Esophagus (tissue), 2 donors: ENCODE data around the gene PECR. TPM values are rescaled to one million over a fixed set of nuclear protein-coding genes. Genes with fewer than 3 reads are reported as not detected.

ENCODE experiments used
- H3K27ac ChIP-seq, 2 donors: one replicate each; pipeline ENCODE4 v1.5.1; 2013; ENCODE audit warnings: low read depth in 2 of 2, mild to moderate bottlenecking in 2 of 2, inconsistent platforms in 1 of 2, low read length in 1 of 2, moderate library complexity in 1 of 2
- H3K27me3 ChIP-seq, 2 donors: one replicate each; pipeline ENCODE4 v1.6.1; 2013; ENCODE audit warnings: low read length in 2 of 2, control low read depth in 1 of 2, mild to moderate bottlenecking in 1 of 2; ENCODE audit not compliant: insufficient read depth in 2 of 2, control insufficient read depth in 1 of 2
- H3K36me3 ChIP-seq, 2 donors: one replicate each; pipeline ENCODE4 v1.6.1; 2013; ENCODE audit warnings: low read length in 1 of 2; ENCODE audit not compliant: control insufficient read depth in 2 of 2, insufficient read depth in 2 of 2
- H3K4me1 ChIP-seq, 2 donors: one replicate each; pipeline ENCODE4 v1.6.1; 2013; ENCODE audit warnings: low read length in 1 of 2; ENCODE audit not compliant: control insufficient read depth in 2 of 2, insufficient read depth in 2 of 2
- H3K4me3 ChIP-seq, 2 donors: one replicate each; pipeline ENCODE4 v1.5.1; 2013; ENCODE audit warnings: low read length in 2 of 2, mild to moderate bottlenecking in 2 of 2, low read depth in 1 of 2, moderate library complexity in 1 of 2
- H3K9me3 ChIP-seq, 2 donors: one replicate each; pipeline ENCODE4 v1.6.1; 2013; ENCODE audit warnings: mild to moderate bottlenecking in 2 of 2, low read depth in 1 of 2, low read length in 1 of 2, moderate library complexity in 1 of 2; ENCODE audit not compliant: control insufficient read depth in 2 of 2, insufficient read depth in 1 of 2
- WGBS, 2 donors: extraction: QIAGEN DNeasy Blood & Tissue Kit; methylation state at CpG; one replicate each; pipeline ENCODE4 v1.1.7; 2013; 5-methylcytosine and 5-hydroxymethylcytosine counted together
- polyA plus RNA-seq, 2 donors: library from polyadenylated mRNA; stranded (reverse); fragments of 200-250 nt; gene quantifications; one replicate each; pipeline ENCODE4 v1.2.3, GENCODE V29; 2013
- donor health status: healthy with polysubstance abuse.
- donor health status: Bipolar disorder and iron deficiency.

The PECR gene
- polyA plus RNA-seq, 2 donors: 2.5 to 3.6 TPM

- H3K9me3 ChIP-seq: no peaks in the 10 kb centered on the region
- peak overlapping the region; percentile 82 to 83 for H3K27ac ChIP-seq
- H3K4me3 ChIP-seq: peak overlapping the region; percentile 33 to 47
- H3K27me3 ChIP-seq: no peaks in the 10 kb centered on the region
- H3K36me3 ChIP-seq: peaks cover 7 to 10% of the 10 kb centered on the region in 2 donors
- WGBS, 2 donors: 4% methylated on average over 29 of the region's 29 CpGs
- H3K4me1 ChIP-seq: peaks cover 0 to 3% of the 10 kb centered on the region in 2 donors
Observed at GRCh38 chr2:216114714-216115531, 33.3 kb upstream of the PECR start.

GRCh38 chr2:216114382-216114713 is 32.7 kb upstream of the PECR start:
- peak overlapping the region in 1 of 2 donors; percentile 82 for H3K27ac ChIP-seq
- peaks cover 0 to 3% of the 10 kb centered on the region in 2 donors for H3K4me1 ChIP-seq
- H3K27me3 ChIP-seq: no peaks in the 10 kb centered on the region

GRCh38 chr2:216113572-216113971 is 32.0 kb upstream of the PECR start:
- Histone ChIP-seq H3K9me3 (no peaks in the 10 kb centered on the region), H3K4me3 (no peak overlapping the region), H3K27me3 (no peaks in the 10 kb centered on the region), H3K36me3 (peaks cover 6 to 7% of the 10 kb centered on the region in 2 donors), H3K4me1 (peaks cover 0 to 3% of the 10 kb centered on the region in 2 donors), H3K27ac (no peak overlapping the region)
- WGBS, 2 donors: 81 to 84% methylated on average over 3 of the region's 3 CpGs

More at GRCh38 chr2:216114382-216114713, 32.7 kb upstream of the PECR start:
- H3K4me3 ChIP-seq: no peak overlapping the region
- no peaks in the 10 kb centered on the region for H3K9me3 ChIP-seq
- 38 to 39% methylated on average over 4 of the region's 4 CpGs for WGBS, 2 donors
- H3K36me3 ChIP-seq: peaks cover 7 to 10% of the 10 kb centered on the region in 2 donors

GRCh38 chr2:216112926-216113325 is 31.3 kb upstream of the PECR start:
- peaks cover 0 to 3% of the 10 kb centered on the region in 2 donors for H3K4me1 ChIP-seq
- H3K9me3 ChIP-seq: no peaks in the 10 kb centered on the region
- WGBS, 2 donors: 67 to 68% methylated on average over 4 of the region's 4 CpGs
- no peaks in the 10 kb centered on the region for H3K27me3 ChIP-seq
- H3K27ac ChIP-seq: no peak overlapping the region
- no peak overlapping the region for H3K4me3 ChIP-seq
- peaks cover 6 to 7% of the 10 kb centered on the region in 2 donors for H3K36me3 ChIP-seq

- no peak overlapping the region for H3K4me3 ChIP-seq
- peaks cover 0 to 3% of the 10 kb centered on the region in 2 donors for H3K4me1 ChIP-seq
- H3K36me3 ChIP-seq: peaks cover 5 to 6% of the 10 kb centered on the region in 2 donors
- H3K9me3 ChIP-seq: no peaks in the 10 kb centered on the region
- H3K27me3 ChIP-seq: no peaks in the 10 kb centered on the region
- no peak overlapping the region for H3K27ac ChIP-seq
- WGBS, 2 donors: 77 to 78% methylated on average over 7 of the region's 7 CpGs
Observed at GRCh38 chr2:216111122-216111521, 29.5 kb upstream of the PECR start.

GRCh38 chr2:216110620-216111019 is 29.0 kb upstream of the PECR start:
- peak overlapping the region in 1 of 2 donors; percentile 96 for H3K4me3 ChIP-seq
- no peak overlapping the region for H3K27ac ChIP-seq
- H3K4me1 ChIP-seq: peaks cover 0 to 3% of the 10 kb centered on the region in 2 donors
- no peaks in the 10 kb centered on the region for H3K9me3 ChIP-seq
- peaks cover 5 to 6% of the 10 kb centered on the region in 2 donors for H3K36me3 ChIP-seq
- WGBS, 2 donors: 2 to 13% methylated on average over 1 of the region's 1 CpG
- no peaks in the 10 kb centered on the region for H3K27me3 ChIP-seq

- Histone ChIP-seq H3K27ac (peak overlapping the region in 1 of 2 donors; percentile 40), H3K9me3 (no peaks in the 10 kb centered on the region), H3K4me1 (peaks cover 0 to 3% of the 10 kb centered on the region in 2 donors), H3K36me3 (peaks cover 5 to 6% of the 10 kb centered on the region in 2 donors), H3K27me3 (no peaks in the 10 kb centered on the region), H3K4me3 (peak overlapping the region in 1 of 2 donors; percentile 96)
- WGBS, 2 donors: 2 to 4% methylated on average over 10 of the region's 10 CpGs
Observed at GRCh38 chr2:216109962-216110614, 28.5 kb upstream of the PECR start.

- peaks cover 5 to 6% of the 10 kb centered on the region in 2 donors for H3K36me3 ChIP-seq
- H3K4me1 ChIP-seq: peaks cover 0 to under 1% of the 10 kb centered on the region in 2 donors
- H3K9me3 ChIP-seq: no peaks in the 10 kb centered on the region
- peak within 1 kb of the TSS; percentile 77 to 96 for H3K4me3 ChIP-seq
- 0% methylated on average over 54 to 57 of the region's 57 CpGs for WGBS, 2 donors
- H3K27me3 ChIP-seq: no peaks in the 10 kb centered on the region
- peak within 1 kb of the TSS; percentile 92 to 97 for H3K27ac ChIP-seq
Observed at GRCh38 chr2:216108967-216109921, 27.6 kb upstream of the PECR start, which contains the start of gene XRCC5. XRCC5 (plus strand) TSS chr2:216109348; CDS start chr2:216109437, 89 bp downstream.
